WTC11 (cell line): Measurements from ENCODE around the gene TMEM255A. TPM values are rescaled to one million over a fixed set of nuclear protein-coding genes. Genes with fewer than 3 reads are reported as not detected.

Experiments
- ATAC-seq: fragments of 200-7000 bp; cut with Tn5 transposase; 2 replicates; pipeline ENCODE4 v1.10.0; 2021; ENCODE audit warnings: mild to moderate bottlenecking, moderate library complexity
- CTCF ChIA-PET: fragments of 300-600 bp; sonication (Branson Sonifier 250); formaldehyde crosslinking; loops from one replicate; lab custom pipeline; 2021; ENCODE audit warnings: antibody characterized with exemption; lab: Charles Lee
- POLR2A ChIA-PET: fragments of 350-600 bp; sonication (Branson Sonifier 250); formaldehyde crosslinking; loops from one replicate; lab custom pipeline; 2021; ENCODE audit warnings: antibody characterized with exemption; lab: Charles Lee
- DNase-seq: peaks from one replicate; pipeline ENCODE4 v3.0.0; 2021; ENCODE audit warnings: low spot score
- H3K27ac Mint-ChIP-seq: 2 replicates; pipeline ENCODE4 v1.8.0; 2021; ENCODE audit warnings: mixed read lengths
- H3K27me3 Mint-ChIP-seq: 2 replicates; pipeline ENCODE4 v1.8.0; 2021; ENCODE audit warnings: low read depth, mild to moderate bottlenecking, moderate library complexity, mixed read lengths
- H3K36me3 Mint-ChIP-seq: 2 replicates; pipeline ENCODE4 v1.8.0; 2021; ENCODE audit warnings: mixed read lengths
- H3K4me1 Mint-ChIP-seq: 2 replicates; pipeline ENCODE4 v1.8.0; 2022; ENCODE audit warnings: mixed read lengths
- H3K4me3 Mint-ChIP-seq: 2 replicates; pipeline ENCODE4 v1.8.0; 2021; ENCODE audit warnings: mild to moderate bottlenecking, moderate library complexity, mixed read lengths
- H3K9me3 Mint-ChIP-seq: 2 replicates; pipeline ENCODE4 v1.8.0; 2021; ENCODE audit warnings: mixed read lengths
- ARID4B ChIP-seq: sonication (generic); formaldehyde crosslinking; IDR thresholded peaks from 2 replicates; pipeline ENCODE4 v1.8.0; 2023; ENCODE audit warnings: missing genetic modification reagents, mild to moderate bottlenecking, borderline replicate concordance
- CDX4 ChIP-seq: fragments of 250-450 bp; sonication (Bioruptor Pico); IDR thresholded peaks from 2 replicates; pipeline ENCODE4 v1.9.0; 2021; ENCODE audit warnings: moderate library complexity, mild to moderate bottlenecking, inconsistent platforms, borderline replicate concordance
- E2F4 ChIP-seq: sonication (generic); formaldehyde crosslinking; IDR thresholded peaks from 2 replicates; pipeline ENCODE4 v1.8.1; 2022; ENCODE audit warnings: low read depth, mild to moderate bottlenecking, moderate library complexity, missing genetic modification reagents, borderline replicate concordance
- E2F5 ChIP-seq: sonication (generic); formaldehyde crosslinking; IDR thresholded peaks from 2 replicates; pipeline ENCODE4 v1.8.1; 2022; ENCODE audit warnings: mild to moderate bottlenecking, moderate library complexity, missing genetic modification reagents
- ELF4 ChIP-seq: sonication (generic); formaldehyde crosslinking; IDR thresholded peaks from 2 replicates; pipeline ENCODE4 v1.8.1; 2022; ENCODE audit warnings: low read depth, mild to moderate bottlenecking, moderate library complexity, missing genetic modification reagents
- ESRRA ChIP-seq: sonication (generic); formaldehyde crosslinking; IDR thresholded peaks from 2 replicates; pipeline ENCODE4 v1.8.1; 2022; ENCODE audit warnings: mild to moderate bottlenecking, missing genetic modification reagents, borderline replicate concordance
- FOXP1 ChIP-seq: sonication (generic); formaldehyde crosslinking; IDR thresholded peaks from 2 replicates; pipeline ENCODE4 v1.8.0; 2022; ENCODE audit warnings: missing genetic modification reagents, mild to moderate bottlenecking, moderate library complexity, borderline replicate concordance
- HMGXB4 ChIP-seq: sonication (generic); formaldehyde crosslinking; IDR thresholded peaks from 2 replicates; pipeline ENCODE4 v1.8.1; 2023; ENCODE audit warnings: mild to moderate bottlenecking, moderate library complexity, missing genetic modification reagents
- JUN ChIP-seq: sonication (generic); formaldehyde crosslinking; IDR thresholded peaks from 2 replicates; pipeline ENCODE4 v1.8.0; 2023; ENCODE audit warnings: mild to moderate bottlenecking, missing genetic modification reagents
- PREB ChIP-seq: sonication (generic); formaldehyde crosslinking; IDR thresholded peaks from 2 replicates; pipeline ENCODE4 v1.8.1; 2022; ENCODE audit warnings: mild to moderate bottlenecking, missing genetic modification reagents, moderate library complexity, borderline replicate concordance
- PRRX2 ChIP-seq: fragments of 250-450 bp; sonication (Bioruptor Pico); IDR thresholded peaks from 2 replicates; pipeline ENCODE4 v1.8.0; 2021; ENCODE audit warnings: mild to moderate bottlenecking
- RELA ChIP-seq: sonication (generic); formaldehyde crosslinking; IDR thresholded peaks from 2 replicates; pipeline ENCODE4 v1.8.1; 2022; ENCODE audit warnings: missing genetic modification reagents, mild to moderate bottlenecking, borderline replicate concordance
- STAT6 ChIP-seq: sonication (generic); formaldehyde crosslinking; conservative IDR thresholded peaks from 2 replicates; pipeline ENCODE4 v1.8.1; 2023; ENCODE audit warnings: mild to moderate bottlenecking, low read depth, missing genetic modification reagents, moderate library complexity
- ZNF121 ChIP-seq: sonication (generic); formaldehyde crosslinking; IDR thresholded peaks from 2 replicates; pipeline ENCODE4 v1.8.0; 2023; ENCODE audit warnings: missing genetic modification reagents
- ZNF138 ChIP-seq: sonication (generic); formaldehyde crosslinking; conservative IDR thresholded peaks from 2 replicates; pipeline ENCODE4 v1.8.1; 2022; ENCODE audit warnings: mild to moderate bottlenecking, moderate library complexity, missing genetic modification reagents
- ZNF317 ChIP-seq: sonication (generic); formaldehyde crosslinking; IDR thresholded peaks from 2 replicates; pipeline ENCODE4 v1.8.1; 2023; ENCODE audit warnings: low read depth, mild to moderate bottlenecking, moderate library complexity, missing genetic modification reagents, borderline replicate concordance
- ZNF416 ChIP-seq: fragments of 250-450 bp; sonication (Bioruptor Pico); IDR thresholded peaks from 2 replicates; pipeline ENCODE4 v1.9.0; 2021; ENCODE audit warnings: mild to moderate bottlenecking, inconsistent platforms
- ZNF671 ChIP-seq: fragments of 250-450 bp; sonication (Bioruptor Pico); IDR thresholded peaks from 2 replicates; pipeline ENCODE4 v1.8.0; 2021; ENCODE audit warnings: mild to moderate bottlenecking
- total RNA-seq: library from RNA; stranded (reverse); gene quantifications from 3 replicates; pipeline ENCODE4 v1.2.3, GENCODE V29; 2021

Gene TMEM255A
- total RNA-seq, 1 experiment from 2014 or later, result 0.61 TPM

GRCh38 chrX:120271218-120271617, 40.0 kb downstream of the TMEM255A start:
- ATAC-seq, result no peak
- Mint-ChIP-seq H3K4me3 (no peak overlapping the region), H3K4me1 (peaks cover 21% of the 10 kb centered on the region), H3K27ac (no peak overlapping the region), H3K36me3 (no peaks in the 10 kb centered on the region), H3K27me3 (peaks cover 20% of the 10 kb centered on the region), H3K9me3 (no peaks in the 10 kb centered on the region)
- no peak for TF ChIP-seq ZNF138
- no peak for TF ChIP-seq ZNF317 (CRISPR knock-in tag)
- no peak for TF ChIP-seq E2F5 (CRISPR knock-in tag)
- no peak for TF ChIP-seq ELF4 (CRISPR knock-in tag)
- TF ChIP-seq HMGXB4 (CRISPR knock-in tag), result no peak
- no peak for TF ChIP-seq JUN (CRISPR knock-in tag)
- no peak for TF ChIP-seq ZNF671 (CRISPR knock-in tag)
- no peak for TF ChIP-seq PRRX2 (CRISPR knock-in tag)
- ChIA-PET CTCF (no interaction called here), POLR2A (no interaction called here)
- DNase-seq, result no peak

GRCh38 chrX:120270567-120270966, 40.7 kb downstream of the TMEM255A start:
- ChIA-PET POLR2A (no interaction called here), CTCF (interaction anchor here (0.7 kb wide), 1 partner anchor 20 kb away, joined by 3 read pairs; the partner anchor contains the start of gene ZBTB33)
- DNase-seq (no peak), ATAC-seq (no peak)
- Mint-ChIP-seq H3K27ac (no peak overlapping the region), H3K9me3 (no peaks in the 10 kb centered on the region), H3K36me3 (no peaks in the 10 kb centered on the region), H3K4me3 (no peak overlapping the region), H3K4me1 (peaks cover 17% of the 10 kb centered on the region), H3K27me3 (peaks cover 20% of the 10 kb centered on the region)
- no peak for TF ChIP-seq PREB
- TF ChIP-seq PRRX2 (CRISPR knock-in tag), result no peak
- no peak for TF ChIP-seq RELA (CRISPR knock-in tag)
- TF ChIP-seq FOXP1 (CRISPR knock-in tag), result no peak

GRCh38 chrX:120269373-120270035, 41.8 kb downstream of the TMEM255A start:
- Mint-ChIP-seq H3K4me3 (no peak overlapping the region), H3K27ac (no peak overlapping the region), H3K4me1 (peaks cover 8% of the 10 kb centered on the region), H3K36me3 (no peaks in the 10 kb centered on the region), H3K27me3 (peaks cover 20% of the 10 kb centered on the region), H3K9me3 (no peaks in the 10 kb centered on the region)
- ChIA-PET CTCF (interaction anchor here (1.4 kb wide), 1 partner anchor 56 kb away, joined by 5 read pairs; no protein-coding TSS in a partner anchor), POLR2A (no interaction called here)
- DNase-seq (no peak), ATAC-seq (no peak)
- no peak for TF ChIP-seq ZNF416
- no peak for TF ChIP-seq ESRRA (CRISPR knock-in tag)
- no peak for TF ChIP-seq ZNF138
- no peak for TF ChIP-seq E2F4
- no peak for TF ChIP-seq ARID4B (CRISPR knock-in tag)
- no peak for TF ChIP-seq STAT6 (CRISPR knock-in tag)
- TF ChIP-seq ZNF121 (CRISPR knock-in tag), result no peak
- no peak for TF ChIP-seq CDX4 (CRISPR knock-in tag)
